Endothelial cell (in vitro differentiated cells): ENCODE results near the gene TBC1D22A. TPM values are rescaled to one million over a fixed set of nuclear protein-coding genes. Genes with fewer than 3 reads are reported as not detected.
A peak's percentile ranks its signal among the peaks of the same experiment; 100 is the strongest.

Source experiments
- DNase-seq: peaks from one replicate; pipeline ENCODE4 v3.0.0; 2021; ENCODE audit warnings: low spot score
- H3K27ac Mint-ChIP-seq: one replicate; pipeline ENCODE4 v1.8.0; 2021; ENCODE audit warnings: mixed read lengths, inconsistent platforms; ENCODE audit not compliant: unreplicated experiment
- H3K27me3 Mint-ChIP-seq: one replicate; pipeline ENCODE4 v1.8.0; 2021; ENCODE audit warnings: mild to moderate bottlenecking, moderate library complexity, mixed read lengths, inconsistent platforms; ENCODE audit not compliant: unreplicated experiment
- H3K36me3 Mint-ChIP-seq: one replicate; pipeline ENCODE4 v1.8.0; 2021; ENCODE audit warnings: mild to moderate bottlenecking, low read depth, mixed read lengths, inconsistent platforms; ENCODE audit not compliant: unreplicated experiment
- H3K4me1 Mint-ChIP-seq: one replicate; pipeline ENCODE4 v1.8.0; 2021; ENCODE audit warnings: mild to moderate bottlenecking, mixed read lengths, inconsistent platforms; ENCODE audit not compliant: unreplicated experiment
- H3K4me3 Mint-ChIP-seq: one replicate; pipeline ENCODE4 v1.8.0; 2021; ENCODE audit warnings: mild to moderate bottlenecking, mixed read lengths, inconsistent platforms; ENCODE audit not compliant: unreplicated experiment
- H3K9me3 Mint-ChIP-seq: one replicate; pipeline ENCODE4 v1.8.0; 2021; ENCODE audit warnings: mixed read lengths, inconsistent platforms; ENCODE audit not compliant: unreplicated experiment
- total RNA-seq: library from RNA; stranded (reverse); fragmentation: NEBNext Ultra II Directional; extraction: Animal tissue kit (Norgen Biotek cat#: 25700); gene quantifications from one replicate; pipeline ENCODE4 v1.2.1, GENCODE V29; 2021; ENCODE audit not compliant: unreplicated experiment
- TF ChIP-seq, protein P1 (sequence below): fragments of 200-600 bp; sonication (generic); IDR thresholded peaks from one replicate; pipeline ENCODE4 v1.5.0; 2021; ENCODE audit warnings: antibody characterized with exemption; ENCODE audit not compliant: unreplicated experiment

Gene TBC1D22A
- total RNA-seq, 1 donor from 2014 or later: 25.3 TPM

DNA sequence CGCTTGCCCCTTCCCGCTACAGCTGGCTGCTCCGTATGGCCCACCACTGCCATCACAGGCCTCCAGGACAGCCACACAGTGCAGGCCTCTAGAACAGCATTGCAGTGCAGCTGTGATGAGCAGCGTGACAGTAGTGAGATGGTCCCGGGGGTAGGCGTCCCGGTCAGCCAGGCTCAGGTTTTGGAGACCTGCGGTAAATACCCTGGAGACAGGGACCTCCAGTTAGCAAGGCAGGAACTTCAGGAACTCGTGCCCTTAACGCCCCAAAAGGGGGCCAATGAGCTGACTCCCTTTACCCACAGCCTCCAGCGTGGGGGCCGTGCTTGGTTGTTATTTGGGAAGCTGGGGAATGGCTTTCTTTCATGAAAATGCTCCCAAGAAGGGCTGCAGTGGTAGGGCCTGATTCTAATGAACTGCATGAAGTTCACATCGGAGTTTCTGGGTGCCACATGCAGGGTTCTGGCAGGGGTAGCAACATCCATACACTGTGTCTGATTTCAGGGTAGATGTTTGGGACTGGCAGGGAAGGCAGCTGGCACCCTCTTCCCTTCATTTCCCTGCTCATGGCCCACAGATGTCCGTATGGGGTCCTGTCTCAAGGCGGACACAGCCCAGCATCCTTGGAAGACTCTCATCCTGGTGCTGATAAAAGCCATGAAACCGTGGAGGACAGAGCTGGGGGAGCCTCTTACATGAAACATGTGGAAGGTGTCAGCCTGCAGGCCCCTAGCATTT is 440.5 kb downstream of the TBC1D22A start:
- no peak overlapping the region for H3K27ac Mint-ChIP-seq
- H3K4me1 Mint-ChIP-seq: no peaks in the 10 kb centered on the region
- H3K36me3 Mint-ChIP-seq: peaks cover 15% of the 10 kb centered on the region
- peaks cover 7% of the 10 kb centered on the region for H3K27me3 Mint-ChIP-seq
- no peak for DNase-seq
- TF ChIP-seq, protein P1, sequence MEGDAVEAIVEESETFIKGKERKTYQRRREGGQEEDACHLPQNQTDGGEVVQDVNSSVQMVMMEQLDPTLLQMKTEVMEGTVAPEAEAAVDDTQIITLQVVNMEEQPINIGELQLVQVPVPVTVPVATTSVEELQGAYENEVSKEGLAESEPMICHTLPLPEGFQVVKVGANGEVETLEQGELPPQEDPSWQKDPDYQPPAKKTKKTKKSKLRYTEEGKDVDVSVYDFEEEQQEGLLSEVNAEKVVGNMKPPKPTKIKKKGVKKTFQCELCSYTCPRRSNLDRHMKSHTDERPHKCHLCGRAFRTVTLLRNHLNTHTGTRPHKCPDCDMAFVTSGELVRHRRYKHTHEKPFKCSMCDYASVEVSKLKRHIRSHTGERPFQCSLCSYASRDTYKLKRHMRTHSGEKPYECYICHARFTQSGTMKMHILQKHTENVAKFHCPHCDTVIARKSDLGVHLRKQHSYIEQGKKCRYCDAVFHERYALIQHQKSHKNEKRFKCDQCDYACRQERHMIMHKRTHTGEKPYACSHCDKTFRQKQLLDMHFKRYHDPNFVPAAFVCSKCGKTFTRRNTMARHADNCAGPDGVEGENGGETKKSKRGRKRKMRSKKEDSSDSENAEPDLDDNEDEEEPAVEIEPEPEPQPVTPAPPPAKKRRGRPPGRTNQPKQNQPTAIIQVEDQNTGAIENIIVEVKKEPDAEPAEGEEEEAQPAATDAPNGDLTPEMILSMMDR: no peak
- peaks cover 45% of the 10 kb centered on the region for H3K9me3 Mint-ChIP-seq
- no peak overlapping the region for H3K4me3 Mint-ChIP-seq

DNA sequence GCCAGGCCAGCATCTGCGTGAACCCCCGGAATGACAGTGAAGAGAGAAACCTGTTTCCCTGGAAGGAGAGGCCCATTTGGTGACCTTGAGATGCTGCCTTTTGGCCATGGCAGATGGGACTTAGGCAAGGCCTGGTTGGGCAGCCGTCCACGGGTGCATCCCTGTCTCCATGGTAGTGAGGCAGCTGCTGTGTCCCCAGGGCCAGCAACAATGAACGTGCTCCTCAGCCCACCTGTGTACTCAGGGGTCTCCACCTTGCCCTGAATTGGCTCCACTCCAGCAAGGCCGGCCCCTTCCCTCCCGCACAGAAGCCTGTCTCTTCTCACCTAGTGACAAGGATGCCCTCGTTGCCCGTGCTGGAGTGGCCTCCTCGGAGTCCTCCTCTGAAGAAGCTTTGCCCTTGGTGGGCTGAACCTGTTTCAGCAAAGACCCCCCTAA is 441.1 kb downstream of the TBC1D22A start:
- no peak for DNase-seq
- Mint-ChIP-seq H3K4me1 (no peaks in the 10 kb centered on the region), H3K9me3 (peaks cover 45% of the 10 kb centered on the region), H3K27ac (no peak overlapping the region), H3K4me3 (no peak overlapping the region), H3K36me3 (peaks cover 15% of the 10 kb centered on the region), H3K27me3 (peaks cover 7% of the 10 kb centered on the region)
- TF ChIP-seq, protein P1: no peak

DNA sequence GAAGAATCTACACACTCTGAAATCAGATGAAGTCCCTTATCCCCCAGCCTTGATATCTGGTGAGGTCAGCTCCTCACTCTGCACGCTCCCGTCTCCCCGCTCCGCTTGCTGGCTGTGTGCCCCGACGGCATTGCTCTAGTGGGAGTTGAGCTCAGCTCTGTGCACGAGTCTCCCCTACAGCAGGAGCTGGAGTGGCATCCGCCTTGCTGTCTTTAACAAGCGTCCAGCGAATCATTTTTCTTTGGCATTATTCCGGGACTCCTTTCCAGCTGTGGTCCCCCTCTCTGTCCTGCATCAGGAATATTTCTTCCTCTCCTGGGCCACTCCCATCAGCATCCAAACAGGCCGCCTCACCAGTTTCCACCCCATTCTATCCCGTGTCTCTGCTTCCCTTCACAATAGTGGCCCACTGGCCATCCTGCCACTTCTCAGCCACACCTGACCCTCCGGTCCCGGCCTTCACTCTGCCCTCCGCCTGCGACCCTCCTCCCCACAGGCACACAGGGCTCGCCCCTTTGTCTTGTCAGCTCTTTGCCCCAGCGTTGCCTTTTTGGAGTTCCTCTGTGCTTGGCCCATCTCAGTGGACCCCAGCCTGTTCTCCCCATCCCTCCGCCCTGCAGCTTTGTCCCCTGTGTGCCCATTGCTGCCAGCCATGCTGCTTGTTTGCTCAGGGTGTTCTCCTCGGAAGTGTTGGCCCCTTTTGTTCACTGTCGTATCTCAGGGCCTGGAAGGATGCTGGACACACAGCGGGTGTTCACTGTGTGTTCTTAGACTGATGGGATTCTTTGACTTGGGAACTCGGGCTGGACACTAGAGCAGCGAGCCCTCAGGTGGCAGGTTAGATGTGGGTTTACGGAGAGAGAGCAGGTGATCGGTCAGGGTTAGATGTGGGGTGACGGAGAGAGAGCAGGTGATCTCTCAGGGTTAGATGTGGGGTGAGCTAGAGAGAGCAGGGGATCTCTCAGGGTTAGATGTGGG is 441.8 kb downstream of the TBC1D22A start:
- Mint-ChIP-seq H3K9me3 (peaks cover 46% of the 10 kb centered on the region), H3K4me3 (peak overlapping the region; percentile 13), H3K27me3 (peaks cover 9% of the 10 kb centered on the region), H3K36me3 (peaks cover 15% of the 10 kb centered on the region), H3K4me1 (no peaks in the 10 kb centered on the region), H3K27ac (peak overlapping the region; percentile 19)
- TF ChIP-seq, protein P1: no peak
- DNase-seq: no peak

DNA sequence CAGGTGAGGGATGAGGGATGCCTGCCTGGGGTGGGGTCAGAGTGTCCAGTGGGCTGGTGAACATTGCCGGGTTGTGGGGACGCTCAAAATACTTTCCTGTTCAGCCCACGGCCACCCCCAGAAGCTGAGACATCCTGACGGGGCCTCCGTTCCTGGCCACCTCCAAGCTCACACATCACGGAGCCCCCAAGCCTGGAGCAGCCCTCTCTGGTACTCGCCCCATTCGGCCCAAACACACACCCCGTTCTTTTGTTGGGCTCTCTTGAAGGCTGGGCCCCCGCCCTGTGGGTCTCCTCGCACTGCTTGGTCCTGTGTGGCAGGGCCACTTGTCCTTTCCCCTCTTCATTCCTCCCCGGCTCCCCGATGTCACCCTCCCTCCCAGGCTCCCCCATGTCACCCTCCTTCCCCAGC is 442.6 kb downstream of the TBC1D22A start:
- no peak for DNase-seq
- Mint-ChIP-seq H3K27ac (no peak overlapping the region), H3K9me3 (peaks cover 41% of the 10 kb centered on the region), H3K4me1 (no peaks in the 10 kb centered on the region), H3K36me3 (peaks cover 15% of the 10 kb centered on the region), H3K27me3 (peaks cover 9% of the 10 kb centered on the region), H3K4me3 (peak overlapping the region; percentile 13)
- TF ChIP-seq, protein P1: no peak

DNA sequence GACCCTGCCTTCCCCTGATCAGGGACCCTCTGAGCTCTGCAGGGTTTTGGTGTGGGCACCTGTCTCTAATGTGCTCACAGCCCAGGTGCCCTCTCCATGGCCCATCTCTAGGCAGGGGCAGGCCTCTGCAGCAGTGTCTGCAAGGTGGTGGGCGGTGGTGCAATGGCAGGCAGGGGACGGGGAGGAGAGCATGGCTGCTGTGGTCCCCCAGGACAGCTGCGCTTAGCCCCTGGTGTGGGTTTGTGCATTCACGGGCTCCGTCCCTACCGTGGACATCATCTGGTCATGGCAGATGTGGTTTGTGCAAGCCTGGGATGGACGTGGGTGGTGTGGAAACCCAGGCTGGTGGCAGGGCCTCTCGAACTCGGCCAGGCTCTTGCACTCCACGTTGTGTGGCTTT is 443.1 kb downstream of the TBC1D22A start:
- no peak for DNase-seq
- Mint-ChIP-seq H3K4me3 (no peak overlapping the region), H3K36me3 (peaks cover 20% of the 10 kb centered on the region), H3K4me1 (no peaks in the 10 kb centered on the region), H3K9me3 (peaks cover 36% of the 10 kb centered on the region), H3K27ac (no peak overlapping the region), H3K27me3 (peaks cover 9% of the 10 kb centered on the region)
- TF ChIP-seq, protein P1: no peak
